Activated B cell treated with CpG ODN at 0.5 μM for 24 hours (primary cell): ENCODE measurements around the gene TRIM3. TPM values are rescaled to one million over a fixed set of nuclear protein-coding genes. Genes with fewer than 3 reads are reported as not detected.
A peak's percentile ranks its signal among the peaks of the same experiment; 100 is the strongest.

ENCODE experiments used
- ATAC-seq: fragments of 200-7000 bp; cut with Tn5 transposase; one replicate; pipeline ENCODE4 v1.10.0; 2021; ENCODE audit warnings: low read depth, mild to moderate bottlenecking, moderate library complexity
- CTCF ChIA-PET: fragments of 350-600 bp; sonication (Branson Sonifier 250); formaldehyde crosslinking; loops from one replicate; lab custom pipeline; 2021; ENCODE audit warnings: antibody characterized with exemption; lab: Charles Lee
- POLR2A ChIA-PET: fragments of 350-600 bp; sonication (Branson Sonifier 250); formaldehyde crosslinking; loops from one replicate; lab custom pipeline; 2021; ENCODE audit warnings: antibody characterized with exemption; lab: Charles Lee
- DNase-seq: peaks from one replicate; pipeline ENCODE4 v3.0.0; 2022
- H3K27ac Mint-ChIP-seq: one replicate; pipeline ENCODE4 v1.8.0; 2020; ENCODE audit warnings: mixed read lengths
- H3K27me3 Mint-ChIP-seq: one replicate; pipeline ENCODE4 v1.8.0; 2021; ENCODE audit warnings: mixed read lengths
- H3K36me3 Mint-ChIP-seq: one replicate; pipeline ENCODE4 v1.8.0; 2021; ENCODE audit warnings: low read depth, mixed read lengths
- H3K4me1 Mint-ChIP-seq: one replicate; pipeline ENCODE4 v1.8.0; 2021; ENCODE audit warnings: mixed read lengths
- H3K4me3 Mint-ChIP-seq: one replicate; pipeline ENCODE4 v1.8.0; 2020; ENCODE audit warnings: mild to moderate bottlenecking, mixed read lengths
- H3K9me3 Mint-ChIP-seq: one replicate; pipeline ENCODE4 v1.8.0; 2020; ENCODE audit warnings: mixed read lengths
- CTCF ChIP-seq: fragments of 200-600 bp; IDR thresholded peaks from one replicate; pipeline ENCODE4 v1.8.0; 2022; ENCODE audit warnings: antibody characterized with exemption, mild to moderate bottlenecking
- intact Hi-C: fragments of 100-400 bp; cut with micrococcal nuclease; formaldehyde crosslinking; loops from one replicate; pipeline ENCODE4 v1.15.1; 2024
- total RNA-seq: library from RNA; stranded (reverse); gene quantifications from 2 replicates; pipeline ENCODE4 v1.2.3, GENCODE V29; 2022

TRIM3 gene
- total RNA-seq, 1 donor from 2014 or later = 8.3 TPM

- CTCF ChIA-PET = interaction anchor here (1.5 to 2.2 kb wide), 2 partner anchors 23 to 41 kb away, joined by 9 to 11 read pairs; no protein-coding TSS in a partner anchor
These were observed 71.2 kb downstream of the TRIM3 start for GRCh38 chr11:6402561-6402981.

GRCh38 chr11:6402061-6402470 lies 71.7 kb downstream of the TRIM3 start:
- peak overlapping the region; percentile 85 for H3K27ac Mint-ChIP-seq
- CTCF ChIA-PET = interaction anchor here (1.5 to 2.2 kb wide), 2 partner anchors 23 to 42 kb away, joined by 9 to 11 read pairs; no protein-coding TSS in a partner anchor
- peak; percentile 19 for ATAC-seq
- H3K27me3 Mint-ChIP-seq = no peaks in the 10 kb centered on the region
- H3K36me3 Mint-ChIP-seq = no peaks in the 10 kb centered on the region
- no peaks in the 10 kb centered on the region for H3K9me3 Mint-ChIP-seq
- intact Hi-C loops = loop anchor here (1.0 to 2.0 kb wide), 2 partner anchors 12 to 17 kb away; partner anchors contain the start of genes APBB1 and SMPD1
- peaks cover 49% of the 10 kb centered on the region for H3K4me1 Mint-ChIP-seq
- H3K4me3 Mint-ChIP-seq = peak overlapping the region; percentile 75
- no peak for TF ChIP-seq CTCF
- no peak for DNase-seq
- POLR2A ChIA-PET = interaction anchor here (1.1 to 3.2 kb wide), 5 partner anchors 9 to 210 kb away, joined by 3 to 45 read pairs (median 7); partner anchors contain the start of genes APBB1, SMPD1 and TAF10

More at GRCh38 chr11:6402561-6402981, 71.2 kb downstream of the TRIM3 start:
- TF ChIP-seq CTCF = no peak
- Mint-ChIP-seq H3K27ac (peak overlapping the region; percentile 85), H3K4me1 (peaks cover 53% of the 10 kb centered on the region), H3K36me3 (peaks cover 1% of the 10 kb centered on the region), H3K9me3 (no peaks in the 10 kb centered on the region), H3K27me3 (no peaks in the 10 kb centered on the region), H3K4me3 (peak overlapping the region; percentile 75)
- peak; percentile 90 for ATAC-seq
- intact Hi-C loops = loop anchor here (1.0 to 2.0 kb wide), 2 partner anchors 12 to 16 kb away; partner anchors contain the start of genes APBB1 and SMPD1
- DNase-seq = peak; percentile 30
- POLR2A ChIA-PET = interaction anchor here (0.6 to 3.2 kb wide), 8 partner anchors 10 to 210 kb away, joined by 3 to 45 read pairs (median 7); partner anchors contain the start of genes APBB1, SMPD1 and TAF10

GRCh38 chr11:6401464-6401863 lies 72.3 kb downstream of the TRIM3 start:
- ATAC-seq = no peak
- intact Hi-C loops = no loop called here
- ChIA-PET CTCF (no interaction called here), POLR2A (interaction anchor here (2.0 to 3.2 kb wide), 3 partner anchors 9 to 17 kb away, joined by 7 to 45 read pairs (median 20); partner anchors contain the start of genes APBB1 and SMPD1)
- H3K27ac Mint-ChIP-seq = no peak overlapping the region
- no peak for TF ChIP-seq CTCF
- H3K9me3 Mint-ChIP-seq = no peaks in the 10 kb centered on the region
- DNase-seq = no peak
- H3K4me1 Mint-ChIP-seq = peaks cover 45% of the 10 kb centered on the region
- no peak overlapping the region for H3K4me3 Mint-ChIP-seq
- H3K36me3 Mint-ChIP-seq = no peaks in the 10 kb centered on the region
- H3K27me3 Mint-ChIP-seq = no peaks in the 10 kb centered on the region

GRCh38 chr11:6400431-6401345 lies 73.1 kb downstream of the TRIM3 start:
- intact Hi-C loops = no loop called here
- DNase-seq = no peak
- no peak for TF ChIP-seq CTCF
- Mint-ChIP-seq H3K9me3 (no peaks in the 10 kb centered on the region), H3K27ac (no peak overlapping the region), H3K4me1 (peaks cover 38% of the 10 kb centered on the region), H3K27me3 (no peaks in the 10 kb centered on the region), H3K4me3 (no peak overlapping the region), H3K36me3 (peaks cover 2% of the 10 kb centered on the region)
- ChIA-PET POLR2A (interaction anchor here (2.0 to 3.2 kb wide), 4 partner anchors 8 to 18 kb away, joined by 6 to 45 read pairs (median 14); partner anchors contain the start of genes APBB1 and SMPD1), CTCF (no interaction called here)
- no peak for ATAC-seq

Other genes with a start within 250 kb of the TRIM3 start
- 27.7 and 32.8 TPM in 2 replicates for gene FHIP1B, start 239.3 kb downstream of the TRIM3 start, total RNA-seq
- gene CNGA4, start 234.9 kb downstream of the TRIM3 start, total RNA-seq = 0.20 and 0.22 TPM in 2 replicates
- gene CCKBR, start 214.1 kb downstream of the TRIM3 start, total RNA-seq = not detected in 2 replicates
- gene CAVIN3, start 153.4 kb downstream of the TRIM3 start, total RNA-seq = 0.55 TPM in 1 of 2 replicates, not detected in the other
- gene SMPD1, start 83.5 kb downstream of the TRIM3 start, total RNA-seq = 14.1 and 16.9 TPM in 2 replicates
- gene APBB1, start 54.8 kb downstream of the TRIM3 start, total RNA-seq = 20.6 and 22.1 TPM in 2 replicates
- 0.40 TPM in 1 of 2 replicates, not detected in the other for gene HPX, start 33.0 kb downstream of the TRIM3 start, total RNA-seq
- gene ARFIP2, start 7.4 kb upstream of the TRIM3 start, total RNA-seq = 40.6 and 43.1 TPM in 2 replicates
- gene TIMM10B, start 7.6 kb upstream of the TRIM3 start, total RNA-seq = 48.0 and 60.0 TPM in 2 replicates
- 26.7 and 42.6 TPM in 2 replicates for gene DNHD1, start 23.3 kb upstream of the TRIM3 start, total RNA-seq
- 29.1 and 30.5 TPM in 2 replicates for gene RRP8, start 129.7 kb upstream of the TRIM3 start, total RNA-seq
- 113 and 128 TPM in 2 replicates for gene ILK, start 129.8 kb upstream of the TRIM3 start, total RNA-seq
- gene TAF10, start 138.3 kb upstream of the TRIM3 start, total RNA-seq = 149 and 154 TPM in 2 replicates
- gene TPP1, start 145.5 kb upstream of the TRIM3 start, total RNA-seq = 98.2 and 123 TPM in 2 replicates
- 0.17 and 0.22 TPM in 2 replicates for gene DCHS1, start 181.9 kb upstream of the TRIM3 start, total RNA-seq
- 34.1 and 34.2 TPM in 2 replicates for gene MRPL17, start 209.4 kb upstream of the TRIM3 start, total RNA-seq